ENCODE measurements around the gene NENF. TPM values are rescaled to one million over a fixed set of nuclear protein-coding genes. Genes with fewer than 3 reads are reported as not detected.
"Not testable (repeated sequence)": the region's sequence is repeated elsewhere in the genome, so short reads cannot be mapped to it uniquely, and the experiment has no call there.

NENF gene
- total RNA-seq, 2 experiments from 2014 or later: 38.4 to 42.7 TPM

DNA sequence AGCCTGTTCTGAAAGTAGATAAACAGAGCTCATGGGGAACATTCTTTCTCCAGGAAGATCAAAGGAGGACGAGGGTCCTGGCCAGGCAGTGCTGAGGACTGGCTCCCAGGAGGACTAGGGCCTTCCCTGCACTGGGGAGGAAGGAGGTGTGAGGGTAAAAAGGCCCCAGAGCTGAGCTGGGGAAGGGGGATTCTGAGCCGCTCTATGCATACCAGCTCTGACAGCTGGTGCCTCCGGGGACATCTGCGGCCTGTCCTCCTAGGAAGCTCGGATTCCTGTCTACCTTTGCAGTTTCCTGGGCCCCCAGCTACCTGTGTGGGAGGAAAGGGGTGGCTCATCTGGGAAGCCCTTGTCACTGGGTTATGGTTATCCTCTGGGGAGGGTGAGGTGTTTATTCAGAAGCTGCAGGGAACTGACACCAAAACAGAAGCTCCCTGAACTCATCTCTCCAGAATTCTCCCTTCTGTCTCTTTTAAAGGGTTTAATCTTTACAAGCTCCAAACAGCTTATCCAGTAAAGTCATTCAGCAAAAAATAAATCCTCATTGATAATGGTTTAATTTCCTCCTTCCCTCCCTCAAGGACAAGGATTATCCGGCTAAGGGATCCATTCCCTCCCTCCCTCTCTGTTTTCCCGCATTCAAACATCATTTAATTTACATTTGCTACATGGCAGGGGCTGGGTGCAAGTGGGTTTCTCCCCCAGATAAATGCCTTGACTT lies 31.0 kb downstream of the NENF start:
- H3K9me3 Mint-ChIP-seq: no peaks in the 10 kb centered on the region
- ChIA-PET CTCF (interaction anchor here (1.1 to 8.3 kb wide), 3 partner anchors 7 to 318 kb away, joined by 3 to 70 read pairs (median 33); no protein-coding TSS in a partner anchor), POLR2A (interaction anchor here (0.7 kb wide), 1 partner anchor 145 kb away, joined by 3 read pairs; the partner anchor contains the start of gene ATF3)
- intact Hi-C loops (cut with micrococcal nuclease): no loop called here
- H3K27me3 Mint-ChIP-seq: peaks cover 1% of the 10 kb centered on the region
- no peak overlapping the region for H3K27ac Mint-ChIP-seq
- no peaks in the 10 kb centered on the region for H3K4me1 Mint-ChIP-seq (ENCODE audit: low read depth)
- H3K36me3 Mint-ChIP-seq: no peaks in the 10 kb centered on the region
- no peak overlapping the region for H3K4me3 Mint-ChIP-seq
- DNase-seq: no peak

DNA sequence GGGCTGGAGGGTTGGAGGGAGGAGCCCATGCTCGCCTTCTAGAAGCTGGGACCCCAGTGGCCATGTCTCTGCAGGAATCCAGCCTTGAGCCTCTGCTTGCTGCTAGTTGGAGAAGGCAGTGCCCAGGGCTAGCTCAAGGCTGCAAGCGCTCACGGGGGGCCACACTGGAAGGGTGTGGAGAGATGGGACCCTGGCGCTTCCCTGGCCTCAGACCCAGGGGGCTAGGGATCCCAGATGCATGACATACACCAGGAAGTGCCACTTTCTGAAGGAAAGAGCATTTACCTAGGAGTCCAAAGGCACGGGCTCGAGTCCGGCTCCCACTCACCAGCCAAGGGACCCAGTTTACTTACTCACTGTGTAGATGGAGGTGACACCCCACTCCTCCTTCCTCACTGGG lies 32.6 kb downstream of the NENF start:
- H3K9me3 Mint-ChIP-seq: no peaks in the 10 kb centered on the region
- POLR2A ChIA-PET: no interaction called here
- H3K4me1 Mint-ChIP-seq (ENCODE audit: low read depth): no peaks in the 10 kb centered on the region
- H3K36me3 Mint-ChIP-seq: no peaks in the 10 kb centered on the region
- no peak for DNase-seq
- CTCF ChIA-PET: interaction anchor here (1.4 to 8.3 kb wide), 3 partner anchors 9 to 200 kb away, joined by 4 to 70 read pairs (median 33); no protein-coding TSS in a partner anchor
- intact Hi-C loops (cut with micrococcal nuclease): no loop called here
- H3K27me3 Mint-ChIP-seq: peaks cover 4% of the 10 kb centered on the region
- H3K4me3 Mint-ChIP-seq: no peak overlapping the region
- H3K27ac Mint-ChIP-seq: no peak overlapping the region

DNA sequence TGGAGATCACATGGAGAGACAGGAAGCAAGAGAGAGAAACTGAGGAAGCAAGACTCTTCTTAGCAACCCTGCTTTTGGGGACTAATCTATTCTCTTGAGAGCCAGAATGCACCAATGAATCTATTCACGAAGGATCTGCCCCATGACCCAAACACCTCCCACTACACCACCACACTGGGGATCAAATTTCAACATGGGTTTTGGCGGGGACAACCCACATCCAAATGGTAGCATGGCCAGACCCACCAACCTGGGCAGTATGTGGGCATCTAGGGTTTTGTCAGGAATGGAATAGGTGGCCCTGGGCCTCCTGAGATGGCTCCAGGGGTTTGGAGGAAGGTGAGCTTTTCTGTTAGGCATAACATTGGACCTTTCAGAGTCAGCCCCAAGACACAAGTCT lies 33.7 kb downstream of the NENF start:
- POLR2A ChIA-PET: interaction anchor here (0.6 kb wide), 1 partner anchor 325 kb away, joined by 9 read pairs; the partner anchor contains the start of genes NSL1 and TATDN3
- CTCF ChIA-PET: interaction anchor here (4.9 to 8.3 kb wide), 2 partner anchors 10 to 12 kb away, joined by 33 to 70 read pairs; no protein-coding TSS in a partner anchor
- H3K36me3 Mint-ChIP-seq: no peaks in the 10 kb centered on the region
- H3K27ac Mint-ChIP-seq: no peak overlapping the region
- H3K4me1 Mint-ChIP-seq (ENCODE audit: low read depth): no peaks in the 10 kb centered on the region
- H3K9me3 Mint-ChIP-seq: no peaks in the 10 kb centered on the region
- intact Hi-C loops (cut with micrococcal nuclease): no loop called here
- peaks cover 4% of the 10 kb centered on the region for H3K27me3 Mint-ChIP-seq
- no peak overlapping the region for H3K4me3 Mint-ChIP-seq
- no peak for DNase-seq

- no peaks in the 10 kb centered on the region for H3K4me1 Mint-ChIP-seq (ENCODE audit: low read depth)
- POLR2A ChIA-PET: no interaction called here
- H3K4me3 Mint-ChIP-seq: no peak overlapping the region
Observed at GRCh38 chr1:212466898-212467650, 34.4 kb downstream of the NENF start.

DNA sequence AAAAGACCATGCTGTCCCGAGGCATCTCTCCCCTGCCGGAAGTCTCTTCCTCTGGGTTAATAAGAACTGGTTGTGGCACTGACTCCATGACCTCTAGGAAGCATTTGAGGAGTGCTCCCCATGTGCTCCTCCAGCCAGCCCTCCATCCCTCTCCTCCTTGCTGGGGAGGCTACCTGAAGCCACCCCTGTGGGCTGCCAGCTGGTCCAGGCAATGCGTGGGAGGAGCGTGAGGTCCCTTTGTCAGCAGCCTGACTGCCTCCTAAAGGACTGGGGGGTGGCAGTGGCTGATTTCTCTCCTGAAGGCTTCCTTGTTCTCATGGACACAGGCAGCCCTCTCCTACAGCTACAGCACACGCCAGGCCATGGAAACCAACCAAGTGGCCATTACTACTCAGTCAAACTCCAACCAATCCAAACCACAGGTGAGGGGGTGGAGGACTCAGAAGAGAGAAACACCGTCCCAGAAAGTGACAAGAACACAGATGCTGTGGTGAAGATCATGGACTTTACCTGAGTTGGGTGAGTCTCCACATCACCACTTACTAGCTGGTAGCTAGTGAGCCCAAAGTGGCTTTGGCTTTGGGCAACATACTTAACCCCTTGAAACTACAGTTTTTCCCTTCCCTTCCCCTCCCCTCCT lies 35.2 kb downstream of the NENF start:
- DNase-seq: peak; percentile 18

More at GRCh38 chr1:212466898-212467650, 34.4 kb downstream of the NENF start:
- peaks cover 4% of the 10 kb centered on the region for H3K27me3 Mint-ChIP-seq
- DNase-seq: no peak
- H3K9me3 Mint-ChIP-seq: no peaks in the 10 kb centered on the region
- CTCF ChIA-PET: interaction anchor here (4.9 to 8.3 kb wide), 2 partner anchors 11 kb away, joined by 33 to 70 read pairs; no protein-coding TSS in a partner anchor
- intact Hi-C loops (cut with micrococcal nuclease): no loop called here
- H3K36me3 Mint-ChIP-seq: no peaks in the 10 kb centered on the region
- no peak overlapping the region for H3K27ac Mint-ChIP-seq

GRCh38 chr1:212470059-212470458 lies 37.3 kb downstream of the NENF start:
- CTCF ChIA-PET: interaction anchor here (8.3 kb wide), 1 partner anchor 14 kb away, joined by 70 read pairs; no protein-coding TSS in a partner anchor
- Mint-ChIP-seq H3K27ac (peak overlapping the region; percentile 8), H3K4me3 (no peak overlapping the region), H3K27me3 (peaks cover 4% of the 10 kb centered on the region), H3K9me3 (no peaks in the 10 kb centered on the region), H3K4me1 (ENCODE audit: low read depth) (no peaks in the 10 kb centered on the region), H3K36me3 (no peaks in the 10 kb centered on the region)
- DNase-seq: no peak
- POLR2A ChIA-PET: no interaction called here
- intact Hi-C loops (cut with micrococcal nuclease): no loop called here

More for the DNA sequence above, 35.2 kb downstream of the NENF start:
- Mint-ChIP-seq H3K27ac (no peak overlapping the region), H3K27me3 (peaks cover 4% of the 10 kb centered on the region), H3K36me3 (no peaks in the 10 kb centered on the region), H3K9me3 (no peaks in the 10 kb centered on the region), H3K4me3 (no peak overlapping the region), H3K4me1 (ENCODE audit: low read depth) (no peaks in the 10 kb centered on the region)
- POLR2A ChIA-PET: no interaction called here
- CTCF ChIA-PET: interaction anchor here (0.7 to 8.3 kb wide), 3 partner anchors 9 to 279 kb away, joined by 3 to 70 read pairs (median 5); no protein-coding TSS in a partner anchor
- intact Hi-C loops (cut with micrococcal nuclease): no loop called here

- peaks cover 6% of the 10 kb centered on the region for H3K27me3 Mint-ChIP-seq
- H3K36me3 Mint-ChIP-seq: no peaks in the 10 kb centered on the region
- no peak overlapping the region for H3K27ac Mint-ChIP-seq
- ChIA-PET POLR2A (no interaction called here), CTCF (interaction anchor here (0.6 to 8.3 kb wide), 2 partner anchors 15 to 793 kb away, joined by 3 to 70 read pairs; no protein-coding TSS in a partner anchor)
- no peak overlapping the region for H3K4me3 Mint-ChIP-seq
- no peaks in the 10 kb centered on the region for H3K4me1 Mint-ChIP-seq (ENCODE audit: low read depth)
- intact Hi-C loops (cut with micrococcal nuclease): no loop called here
- no peaks in the 10 kb centered on the region for H3K9me3 Mint-ChIP-seq
- no peak for DNase-seq
Observed at GRCh38 chr1:212471286-212471685, 38.6 kb downstream of the NENF start.

- no peaks in the 10 kb centered on the region for H3K36me3 Mint-ChIP-seq
- no peaks in the 10 kb centered on the region for H3K9me3 Mint-ChIP-seq
- CTCF ChIA-PET: interaction anchor here (1.1 to 1.3 kb wide), 2 partner anchors 16 to 193 kb away, joined by 4 read pairs; no protein-coding TSS in a partner anchor
- peaks cover 1% of the 10 kb centered on the region for H3K4me1 Mint-ChIP-seq (ENCODE audit: low read depth)
- H3K27ac Mint-ChIP-seq: no peak overlapping the region
- no peak for DNase-seq
- H3K27me3 Mint-ChIP-seq: peaks cover 8% of the 10 kb centered on the region
- POLR2A ChIA-PET: no interaction called here
- intact Hi-C loops (cut with micrococcal nuclease): no loop called here
- no peak overlapping the region for H3K4me3 Mint-ChIP-seq
Observed at GRCh38 chr1:212471891-212472675, 39.4 kb downstream of the NENF start.

GRCh38 chr1:212473729-212474128 lies 41.0 kb downstream of the NENF start:
- Mint-ChIP-seq H3K27ac (no peak overlapping the region), H3K36me3 (no peaks in the 10 kb centered on the region), H3K27me3 (peaks cover 8% of the 10 kb centered on the region), H3K4me1 (ENCODE audit: low read depth) (peaks cover 14% of the 10 kb centered on the region), H3K4me3 (no peak overlapping the region), H3K9me3 (no peaks in the 10 kb centered on the region)
- ChIA-PET POLR2A (no interaction called here), CTCF (interaction anchor here (1.7 to 2.7 kb wide), 2 partner anchors 16 to 18 kb away, joined by 4 to 14 read pairs; no protein-coding TSS in a partner anchor)
- intact Hi-C loops (cut with micrococcal nuclease): no loop called here
- no peak for DNase-seq

GRCh38 chr1:212475151-212475550 lies 42.4 kb downstream of the NENF start:
- intact Hi-C loops (cut with micrococcal nuclease): loop anchor here (5.0 kb wide), 2 partner anchors 222 to 522 kb away; partner anchors contain the start of gene BATF3
- peaks cover 6% of the 10 kb centered on the region for H3K27me3 Mint-ChIP-seq
- no peak for DNase-seq
- H3K4me1 Mint-ChIP-seq (ENCODE audit: low read depth): peaks cover 14% of the 10 kb centered on the region
- H3K27ac Mint-ChIP-seq: no peak overlapping the region
- H3K4me3 Mint-ChIP-seq: no peak overlapping the region
- H3K9me3 Mint-ChIP-seq: no peaks in the 10 kb centered on the region
- ChIA-PET CTCF (interaction anchor here (1.2 to 2.7 kb wide), 2 partner anchors 18 to 19 kb away, joined by 3 to 14 read pairs; no protein-coding TSS in a partner anchor), POLR2A (no interaction called here)
- no peaks in the 10 kb centered on the region for H3K36me3 Mint-ChIP-seq

DNA sequence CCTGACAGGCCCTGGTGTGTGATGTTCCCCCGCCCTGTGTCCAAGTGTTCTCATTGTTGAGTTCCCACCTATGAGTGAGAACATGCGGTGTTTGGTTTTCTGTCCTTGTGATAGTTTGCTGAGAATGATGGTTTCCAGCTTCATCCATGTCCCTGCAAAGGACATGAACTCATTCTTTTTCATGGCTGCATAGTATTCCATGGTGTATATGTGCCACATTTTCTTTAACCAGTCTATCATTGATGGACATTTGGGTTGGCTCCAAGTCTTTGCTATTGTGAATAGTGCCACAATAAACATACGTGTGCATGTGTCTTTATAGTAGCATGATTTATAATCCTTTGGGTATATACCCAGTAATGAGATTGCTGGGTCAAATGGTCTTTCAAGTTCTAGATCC lies 43.1 kb downstream of the NENF start:
- H3K27ac Mint-ChIP-seq, H3K27me3 Mint-ChIP-seq, POLR2A ChIA-PET, H3K4me3 Mint-ChIP-seq, H3K36me3 Mint-ChIP-seq, DNase-seq, H3K9me3 Mint-ChIP-seq: not testable (repeated sequence)
- intact Hi-C loops (cut with micrococcal nuclease): loop anchor here (2.0 to 5.0 kb wide), 4 partner anchors 91 to 521 kb away; partner anchors contain the start of genes ATF3 and BATF3
- CTCF ChIA-PET: interaction anchor here (1.2 to 4.2 kb wide), 3 partner anchors 11 to 136 kb away, joined by 3 to 33 read pairs (median 16); no protein-coding TSS in a partner anchor
- H3K4me1 Mint-ChIP-seq (ENCODE audit: low read depth): peaks cover 14% of the 10 kb centered on the region

All from activated CD4-positive, alpha-beta memory T cell treated with anti-CD3 and anti-CD28 coated beads for 36 hours (primary cell).